Esophagus squamous epithelium (tissue), 4 donors: ENCODE data around the gene RHOV.

Experiments
- CTCF ChIP-seq, 6 experiments: fragments of 450-650 bp in 4 of 6; fragments of 200-600 bp in 2 of 6; sonication (generic) in 2 of 6; IDR thresholded peaks; one replicate each; pipeline ENCODE4 v1.5.1; 2016 to 2019; ENCODE audit warnings: antibody characterized with exemption in 6 of 6, mild to moderate bottlenecking in 4 of 6, moderate library complexity in 4 of 6
- POLR2A ChIP-seq, 4 donors: fragments of 450-650 bp; IDR thresholded peaks; one replicate each; pipeline ENCODE4 v1.6.1; 2017; ENCODE audit warnings: antibody characterized with exemption in 4 of 4, mild to moderate bottlenecking in 4 of 4, moderate library complexity in 3 of 4

- TF ChIP-seq CTCF (IDR thresholded peaks at IDR 0.05) (no peak), POLR2A (IDR thresholded peaks at IDR 0.05) (no peak)
These were observed 18.5 kb upstream of the RHOV start for GRCh38 chr15:40892447-40893012.
